Neural cell (in vitro differentiated cells): ENCODE measurements around the gene OVAAL.

Source experiments
- CTCF ChIP-seq: fragments of 450-650 bp; IDR thresholded peaks from 2 replicates; pipeline ENCODE4 v1.5.1; 2014; ENCODE audit warnings: antibody characterized with exemption, mild to moderate bottlenecking, moderate library complexity; ENCODE audit not compliant: poor library complexity, severe bottlenecking
- EP300 ChIP-seq: fragments of 450-650 bp; conservative IDR thresholded peaks from 2 replicates; pipeline ENCODE4 v1.6.1; 2014; ENCODE audit warnings: antibody characterized with exemption, mild to moderate bottlenecking, moderate library complexity; ENCODE audit not compliant: poor library complexity, severe bottlenecking
- EZH2 ChIP-seq: fragments of 200-600, 300-800 bp; shearing (Covaris generic), sonication (generic); IDR thresholded peaks from 2 replicates; pipeline ENCODE4 v1.6.1; 2014; ENCODE audit warnings: antibody characterized with exemption, low read length, borderline replicate concordance, mild to moderate bottlenecking; ENCODE audit not compliant: insufficient read depth, poor library complexity, severe bottlenecking
- MXI1 ChIP-seq: fragments of 450-650 bp; conservative IDR thresholded peaks from 2 replicates; pipeline ENCODE4 v1.6.1; 2014; ENCODE audit warnings: antibody characterized with exemption, mild to moderate bottlenecking; ENCODE audit not compliant: poor library complexity, severe bottlenecking
- POLR2AphosphoS5 ChIP-seq: IDR thresholded peaks from 2 replicates; pipeline ENCODE4 v1.6.1; 2012
- RAD21 ChIP-seq: fragments of 450-650 bp; conservative IDR thresholded peaks from 2 replicates; pipeline ENCODE4 v1.6.1; 2014; ENCODE audit warnings: antibody characterized with exemption, mild to moderate bottlenecking, moderate library complexity
- REST ChIP-seq: IDR thresholded peaks from 2 replicates; pipeline ENCODE4 v1.6.1; 2012; ENCODE audit warnings: borderline replicate concordance
- TAF1 ChIP-seq: IDR thresholded peaks from 2 replicates; pipeline ENCODE4 v1.6.1; 2012; ENCODE audit warnings: low read depth

- TF ChIP-seq TAF1, result no peak
- TF ChIP-seq EZH2, result no peak
- TF ChIP-seq CTCF, result no peak
- TF ChIP-seq RAD21, result no peak
- no peak for TF ChIP-seq EP300
- no peak for TF ChIP-seq REST
- TF ChIP-seq POLR2AphosphoS5, result no peak
- no peak for TF ChIP-seq MXI1
Measured at GRCh38 chr1:180535418-180535999, 23.3 kb upstream of the OVAAL start.
